Measurements from ENCODE around the gene KRTAP5-2. TPM values are rescaled to one million over a fixed set of nuclear protein-coding genes. Genes with fewer than 3 reads are reported as not detected.

The KRTAP5-2 gene
- total RNA-seq, 6 experiments from 2014 or later, result not detected

- Mint-ChIP-seq H3K4me1 (ENCODE audit: low read depth) (no peaks in the 10 kb centered on the region), H3K27ac (no peak overlapping the region), H3K9me3 (no peaks in the 10 kb centered on the region), H3K4me3 (no peak overlapping the region), H3K27me3 (ENCODE audit: insufficient read depth) (peaks cover 8% of the 10 kb centered on the region), H3K36me3 (ENCODE audit: low read depth) (no peaks in the 10 kb centered on the region)
- TF ChIP-seq, protein P1, sequence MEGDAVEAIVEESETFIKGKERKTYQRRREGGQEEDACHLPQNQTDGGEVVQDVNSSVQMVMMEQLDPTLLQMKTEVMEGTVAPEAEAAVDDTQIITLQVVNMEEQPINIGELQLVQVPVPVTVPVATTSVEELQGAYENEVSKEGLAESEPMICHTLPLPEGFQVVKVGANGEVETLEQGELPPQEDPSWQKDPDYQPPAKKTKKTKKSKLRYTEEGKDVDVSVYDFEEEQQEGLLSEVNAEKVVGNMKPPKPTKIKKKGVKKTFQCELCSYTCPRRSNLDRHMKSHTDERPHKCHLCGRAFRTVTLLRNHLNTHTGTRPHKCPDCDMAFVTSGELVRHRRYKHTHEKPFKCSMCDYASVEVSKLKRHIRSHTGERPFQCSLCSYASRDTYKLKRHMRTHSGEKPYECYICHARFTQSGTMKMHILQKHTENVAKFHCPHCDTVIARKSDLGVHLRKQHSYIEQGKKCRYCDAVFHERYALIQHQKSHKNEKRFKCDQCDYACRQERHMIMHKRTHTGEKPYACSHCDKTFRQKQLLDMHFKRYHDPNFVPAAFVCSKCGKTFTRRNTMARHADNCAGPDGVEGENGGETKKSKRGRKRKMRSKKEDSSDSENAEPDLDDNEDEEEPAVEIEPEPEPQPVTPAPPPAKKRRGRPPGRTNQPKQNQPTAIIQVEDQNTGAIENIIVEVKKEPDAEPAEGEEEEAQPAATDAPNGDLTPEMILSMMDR (IDR thresholded peaks at IDR 0.05), result no peak
- no peak for DNase-seq
These were observed 50.5 kb downstream of the KRTAP5-2 start for GRCh38 chr11:1547467-1548098.

Other genes starting within 250 kb of the KRTAP5-2 start
- gene BRSK2, start 208.4 kb downstream of the KRTAP5-2 start, total RNA-seq (2021; fragmentation: NEBNext Ultra II Directional; extraction: Animal tissue kit (Norgen Biotek cat#: 25700)), result under 1 TPM in 5 of 6 experiments, not detected in 1; 0.14 to 0.99 (median 0.47) TPM
- 10 to 100 TPM; 19.6 to 27.4 (median 21.4) TPM for gene MOB2, start 111.5 kb downstream of the KRTAP5-2 start, total RNA-seq (2021; fragmentation: NEBNext Ultra II Directional; extraction: Animal tissue kit (Norgen Biotek cat#: 25700))
- 1 to 10 TPM in 3 of 6 experiments, under 1 TPM in 3; 0.38 to 1.6 (median 0.81) TPM for gene DUSP8, start 26.0 kb downstream of the KRTAP5-2 start, total RNA-seq (2021; fragmentation: NEBNext Ultra II Directional; extraction: Animal tissue kit (Norgen Biotek cat#: 25700))
- not detected for gene KRTAP5-1, start 13.0 kb downstream of the KRTAP5-2 start, total RNA-seq (2021; fragmentation: NEBNext Ultra II Directional; extraction: Animal tissue kit (Norgen Biotek cat#: 25700))
- not detected for gene KRTAP5-3, start 10.2 kb upstream of the KRTAP5-2 start, total RNA-seq (2021; fragmentation: NEBNext Ultra II Directional; extraction: Animal tissue kit (Norgen Biotek cat#: 25700))
- gene KRTAP5-4, start 23.8 kb upstream of the KRTAP5-2 start, total RNA-seq (2021; fragmentation: NEBNext Ultra II Directional; extraction: Animal tissue kit (Norgen Biotek cat#: 25700)), result not detected
- gene KRTAP5-5, start 31.5 kb upstream of the KRTAP5-2 start, total RNA-seq (2021; fragmentation: NEBNext Ultra II Directional; extraction: Animal tissue kit (Norgen Biotek cat#: 25700)), result not detected
- gene KRTAP5-6, start 98.9 kb upstream of the KRTAP5-2 start, total RNA-seq (2021; fragmentation: NEBNext Ultra II Directional; extraction: Animal tissue kit (Norgen Biotek cat#: 25700)), result not detected
- gene IFITM10, start 152.3 kb upstream of the KRTAP5-2 start, total RNA-seq (2021; fragmentation: NEBNext Ultra II Directional; extraction: Animal tissue kit (Norgen Biotek cat#: 25700)), result under 1 TPM; 0.21 to 0.71 (median 0.45) TPM
- gene CTSD, start 165.6 kb upstream of the KRTAP5-2 start, total RNA-seq (2021; fragmentation: NEBNext Ultra II Directional; extraction: Animal tissue kit (Norgen Biotek cat#: 25700)), result 100 to 1,000 TPM; 212 to 240 (median 229) TPM
- gene SYT8, start 236.7 kb upstream of the KRTAP5-2 start, total RNA-seq (2021; fragmentation: NEBNext Ultra II Directional; extraction: Animal tissue kit (Norgen Biotek cat#: 25700)), result not detected
- gene TNNI2, start 240.7 kb upstream of the KRTAP5-2 start, total RNA-seq (2021; fragmentation: NEBNext Ultra II Directional; extraction: Animal tissue kit (Norgen Biotek cat#: 25700)), result not detected